Germinal center (tissue), 1 donor: ENCODE measurements around the gene ALK.

Source experiments
- DNase-seq: peaks from one replicate; pipeline ENCODE4 v3.0.0; 2012; ENCODE audit warnings: mixed read lengths, low spot score

The ALK gene

DNA sequence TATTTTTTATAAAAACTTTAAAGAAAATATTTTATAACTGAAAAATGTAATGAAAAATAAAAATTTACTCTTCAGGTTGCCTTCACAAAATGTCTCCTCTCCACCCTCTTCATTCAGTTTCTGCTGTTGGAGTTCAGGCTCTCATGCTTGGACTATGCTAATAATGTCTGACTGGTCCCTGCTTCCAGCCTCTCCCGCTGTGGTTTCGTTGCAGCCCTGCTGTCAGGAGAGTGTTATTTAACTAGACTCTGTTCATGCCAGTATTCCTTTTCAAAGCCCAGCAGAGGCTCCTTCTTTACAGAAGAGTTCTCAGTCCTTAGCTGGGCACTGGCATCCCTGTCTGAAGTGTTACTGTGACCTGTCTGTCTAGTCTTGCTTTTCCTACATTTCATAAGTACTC is 765.8 kb downstream of the ALK start:
- no peak for DNase-seq

GRCh38 chr2:29154610-29155009 is 766.8 kb downstream of the ALK start:
- DNase-seq: no peak

DNA sequence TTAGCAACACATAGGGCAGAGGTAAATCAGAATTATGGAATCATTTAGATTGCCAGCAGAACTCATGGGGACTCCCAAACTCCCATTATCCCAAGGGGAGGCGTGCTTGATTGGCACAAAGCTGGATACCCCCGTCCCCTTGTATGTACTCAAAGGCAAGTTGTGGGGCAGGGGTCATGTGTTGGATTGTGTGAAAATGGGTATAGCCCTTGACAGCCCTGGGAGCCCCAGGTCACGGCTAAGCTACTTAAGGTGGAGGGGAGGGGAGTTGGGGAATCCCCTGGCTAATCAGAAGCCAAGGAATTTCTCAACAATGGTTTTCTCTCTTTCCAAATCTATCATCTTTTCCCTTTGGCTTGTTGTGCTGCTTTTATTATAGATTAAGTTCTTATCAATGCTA is 773.4 kb downstream of the ALK start:
- no peak for DNase-seq

DNA sequence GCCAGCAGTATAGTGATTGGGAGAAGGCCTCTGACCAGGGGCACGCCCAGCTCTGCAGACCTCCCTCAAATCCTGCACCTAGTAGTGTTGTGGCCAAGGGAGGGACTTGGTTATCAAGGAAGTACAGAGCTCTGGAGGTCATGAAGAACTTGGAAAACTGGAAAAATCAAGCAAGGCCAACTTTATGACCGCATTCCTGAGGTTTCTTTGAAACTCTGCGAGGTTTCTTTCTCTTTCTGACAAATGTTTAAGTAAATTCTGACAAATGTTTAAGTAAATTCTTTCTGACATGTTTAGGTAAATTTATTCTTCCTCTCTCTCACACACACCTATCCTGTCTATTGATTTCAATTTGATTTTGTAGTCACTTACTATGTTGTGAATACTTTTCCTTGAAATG is 775.2 kb downstream of the ALK start:
- no peak for DNase-seq

GRCh38 chr2:29143657-29144056 is 777.7 kb downstream of the ALK start:
- no peak for DNase-seq
